Breast epithelium (tissue), 4 donors: Measurements from ENCODE around the gene CBLN4. TPM values are rescaled to one million over a fixed set of nuclear protein-coding genes. Genes with fewer than 3 reads are reported as not detected.
A peak's percentile ranks its signal among the peaks of the same experiment; 100 is the strongest.

Source experiments
- DNase-seq, 2 donors: peaks; one replicate each; pipeline ENCODE4 v3.0.0-alpha.2; 2019; ENCODE audit warnings: low spot score in 2 of 2
- H3K27ac ChIP-seq, 2 donors: fragments of 200-600 bp; sonication (generic) in 1 of 2; one replicate each; pipeline ENCODE4 v1.5.1; 2016 to 2019; ENCODE audit warnings: mild to moderate bottlenecking in 1 of 2
- H3K27me3 ChIP-seq, 2 donors: fragments of 200-600 bp; sonication (generic) in 1 of 2; one replicate each; pipeline versions ENCODE4 v1.5.1 to v1.6.0; 2017 to 2019; ENCODE audit warnings: control low read depth in 1 of 2, mild to moderate bottlenecking in 1 of 2
- H3K36me3 ChIP-seq: fragments of 200-600 bp; one replicate; pipeline ENCODE4 v1.5.1; 2019
- H3K4me1 ChIP-seq, 2 donors: fragments of 200-600 bp; sonication (generic); one replicate each; pipeline ENCODE4 v1.5.1; 2016 to 2019; ENCODE audit warnings: control low read depth in 1 of 2
- H3K4me3 ChIP-seq, 3 donors: fragments of 200-600 bp; sonication (generic); 1 replicate in 2 of 3; 2 replicates in 1 of 3; pipeline ENCODE4 v1.5.1; 2016 to 2019; ENCODE audit warnings: mild to moderate bottlenecking in 3 of 3, moderate library complexity in 2 of 3
- H3K9me3 ChIP-seq, 2 donors: fragments of 200-600 bp; sonication (generic) in 1 of 2; one replicate each; pipeline ENCODE4 v1.5.1; 2016 to 2019; ENCODE audit warnings: control low read depth in 1 of 2
- POLR2A ChIP-seq: fragments of 450-650 bp; IDR thresholded peaks from one replicate; pipeline ENCODE4 v1.6.1; 2016; ENCODE audit warnings: antibody characterized with exemption, mild to moderate bottlenecking, moderate library complexity
- POLR2AphosphoS5 ChIP-seq, 3 donors: sonication (generic); formaldehyde crosslinking; IDR thresholded peaks; one replicate each; pipeline ENCODE4 v1.6.1; 2017; ENCODE audit warnings: antibody characterized with exemption in 3 of 3
- intact Hi-C: fragments of 100-400 bp; cut with DNase I; formaldehyde crosslinking; loops from one replicate; pipeline ENCODE4 v1.15.1; 2023; ENCODE audit warnings: low total_unique reads
- total RNA-seq, 3 donors: library from RNA; depleted of rRNA; stranded (reverse); fragments of >200 nt; gene quantifications; one replicate each; pipeline ENCODE4 v1.1.0, GENCODE V29; 2016
- TF ChIP-seq, protein P1 (sequence below), 3 donors: fragments of 450-650 bp; IDR thresholded peaks; one replicate each; pipeline ENCODE4 v1.5.1; 2016 to 2017; ENCODE audit warnings: antibody characterized with exemption in 3 of 3, mild to moderate bottlenecking in 3 of 3, moderate library complexity in 3 of 3

The CBLN4 gene
- total RNA-seq, 3 donors from 2014 or later, result 0.33 to 1.0 TPM; not detected in 1

- Histone ChIP-seq H3K27me3 (no peaks in the 10 kb centered on the region), H3K27ac (no peak overlapping the region), H3K36me3 (no peaks in the 10 kb centered on the region), H3K4me3 (no peak overlapping the region), H3K9me3 (no peaks in the 10 kb centered on the region), H3K4me1 (no peaks in the 10 kb centered on the region)
- intact Hi-C loops, result no loop called here
- TF ChIP-seq, protein P1, sequence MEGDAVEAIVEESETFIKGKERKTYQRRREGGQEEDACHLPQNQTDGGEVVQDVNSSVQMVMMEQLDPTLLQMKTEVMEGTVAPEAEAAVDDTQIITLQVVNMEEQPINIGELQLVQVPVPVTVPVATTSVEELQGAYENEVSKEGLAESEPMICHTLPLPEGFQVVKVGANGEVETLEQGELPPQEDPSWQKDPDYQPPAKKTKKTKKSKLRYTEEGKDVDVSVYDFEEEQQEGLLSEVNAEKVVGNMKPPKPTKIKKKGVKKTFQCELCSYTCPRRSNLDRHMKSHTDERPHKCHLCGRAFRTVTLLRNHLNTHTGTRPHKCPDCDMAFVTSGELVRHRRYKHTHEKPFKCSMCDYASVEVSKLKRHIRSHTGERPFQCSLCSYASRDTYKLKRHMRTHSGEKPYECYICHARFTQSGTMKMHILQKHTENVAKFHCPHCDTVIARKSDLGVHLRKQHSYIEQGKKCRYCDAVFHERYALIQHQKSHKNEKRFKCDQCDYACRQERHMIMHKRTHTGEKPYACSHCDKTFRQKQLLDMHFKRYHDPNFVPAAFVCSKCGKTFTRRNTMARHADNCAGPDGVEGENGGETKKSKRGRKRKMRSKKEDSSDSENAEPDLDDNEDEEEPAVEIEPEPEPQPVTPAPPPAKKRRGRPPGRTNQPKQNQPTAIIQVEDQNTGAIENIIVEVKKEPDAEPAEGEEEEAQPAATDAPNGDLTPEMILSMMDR (IDR thresholded peaks at IDR 0.05), result no peak
- DNase-seq, result no peak
These were observed 9.7 kb upstream of the CBLN4 start for GRCh38 chr20:56014998-56015397.

DNA sequence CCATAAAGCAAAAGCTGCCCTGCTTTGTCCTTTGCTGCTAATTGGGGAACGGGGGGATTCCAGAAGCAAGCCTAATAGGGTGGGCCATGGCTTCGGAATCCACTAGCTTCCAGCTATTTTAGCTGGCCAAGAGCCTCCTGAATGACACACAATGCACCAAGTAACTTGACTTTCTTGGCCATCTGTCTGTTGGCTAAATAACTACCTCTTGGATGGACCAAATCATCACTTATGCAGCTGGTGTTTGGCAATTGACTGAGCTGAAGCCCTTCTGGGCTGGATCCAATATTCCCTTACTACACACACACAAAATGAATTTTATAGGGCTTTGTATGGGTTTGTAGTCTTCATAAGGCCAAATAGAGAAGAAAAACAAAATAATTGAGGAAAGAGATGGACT lies 8.8 kb upstream of the CBLN4 start:
- TF ChIP-seq, protein P1 (IDR thresholded peaks at IDR 0.05), result no peak
- no peak for TF ChIP-seq POLR2A
- no peak for TF ChIP-seq POLR2AphosphoS5 (IDR thresholded peaks at IDR 0.05)
- no peak for DNase-seq
- Histone ChIP-seq H3K36me3 (no peaks in the 10 kb centered on the region), H3K27me3 (no peaks in the 10 kb centered on the region), H3K27ac (no peak overlapping the region), H3K9me3 (no peaks in the 10 kb centered on the region), H3K4me1 (no peaks in the 10 kb centered on the region), H3K4me3 (no peak overlapping the region)
- intact Hi-C loops, result no loop called here

DNA sequence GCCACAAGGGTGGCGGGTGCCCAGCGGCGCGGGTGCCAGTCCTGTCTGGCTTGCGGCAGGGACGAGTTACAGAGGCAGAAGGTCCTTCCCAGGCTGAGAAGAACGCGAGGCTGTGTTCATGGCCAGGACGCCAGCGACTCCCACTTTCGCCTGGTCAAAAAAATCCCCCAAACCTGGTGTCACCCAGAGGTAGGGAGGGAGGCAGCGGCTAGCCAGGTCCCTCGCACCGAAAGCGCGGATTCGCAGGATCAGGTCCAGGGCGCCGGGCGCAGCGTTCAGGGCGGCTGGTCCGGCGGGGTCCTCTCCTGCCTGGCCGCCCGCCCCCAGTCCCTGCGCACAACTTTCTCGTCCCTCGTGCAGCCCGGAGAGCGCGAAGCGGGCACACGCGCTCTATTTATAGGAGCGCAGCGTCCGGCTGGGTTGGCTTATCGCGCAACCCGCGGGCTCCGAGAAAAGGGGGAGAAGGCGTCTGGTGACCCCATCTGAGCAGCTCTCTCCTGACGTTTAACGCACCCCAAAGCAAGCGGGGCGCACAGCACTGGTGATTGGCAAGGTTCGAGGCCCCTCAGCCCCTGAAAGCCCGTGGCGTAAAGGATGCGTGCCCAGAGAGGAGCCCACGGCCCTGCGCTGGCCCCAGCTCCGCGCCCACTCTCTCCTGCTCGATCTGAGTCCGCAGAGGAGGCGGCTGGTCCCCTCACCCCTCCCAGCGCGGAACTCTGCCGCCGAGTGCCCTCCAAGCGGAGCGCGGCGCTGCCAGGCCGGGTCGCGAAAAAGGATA lies 519 bp downstream of the CBLN4 start:
- peak overlapping the region in 2 of 3 donors; percentile 28 to 47 for H3K4me3 ChIP-seq
- TF ChIP-seq POLR2A (no peak), POLR2AphosphoS5 (IDR thresholded peaks at IDR 0.05) (no peak)
- TF ChIP-seq, protein P1 (IDR thresholded peaks at IDR 0.05), result no peak
- H3K9me3 ChIP-seq, result no peaks in the 10 kb centered on the region
- intact Hi-C loops, result no loop called here
- H3K4me1 ChIP-seq, result no peaks in the 10 kb centered on the region
- DNase-seq, result no peak
- no peak overlapping the region for H3K27ac ChIP-seq
- no peaks in the 10 kb centered on the region for H3K36me3 ChIP-seq
- peaks cover 3 to 55% of the 10 kb centered on the region in 2 donors for H3K27me3 ChIP-seq

GRCh38 chr20:56004007-56004406 lies 1.3 kb downstream of the CBLN4 start:
- Histone ChIP-seq H3K4me3 (peak overlapping the region in 2 of 3 donors; percentile 28 to 45), H3K36me3 (no peaks in the 10 kb centered on the region), H3K9me3 (no peaks in the 10 kb centered on the region), H3K27ac (no peak overlapping the region), H3K27me3 (peaks cover 3 to 55% of the 10 kb centered on the region in 2 donors), H3K4me1 (no peaks in the 10 kb centered on the region)
- intact Hi-C loops, result no loop called here
- DNase-seq, result no peak
- TF ChIP-seq, protein P1 (IDR thresholded peaks at IDR 0.05), result no peak
- TF ChIP-seq POLR2A (no peak), POLR2AphosphoS5 (IDR thresholded peaks at IDR 0.05) (no peak)

DNA sequence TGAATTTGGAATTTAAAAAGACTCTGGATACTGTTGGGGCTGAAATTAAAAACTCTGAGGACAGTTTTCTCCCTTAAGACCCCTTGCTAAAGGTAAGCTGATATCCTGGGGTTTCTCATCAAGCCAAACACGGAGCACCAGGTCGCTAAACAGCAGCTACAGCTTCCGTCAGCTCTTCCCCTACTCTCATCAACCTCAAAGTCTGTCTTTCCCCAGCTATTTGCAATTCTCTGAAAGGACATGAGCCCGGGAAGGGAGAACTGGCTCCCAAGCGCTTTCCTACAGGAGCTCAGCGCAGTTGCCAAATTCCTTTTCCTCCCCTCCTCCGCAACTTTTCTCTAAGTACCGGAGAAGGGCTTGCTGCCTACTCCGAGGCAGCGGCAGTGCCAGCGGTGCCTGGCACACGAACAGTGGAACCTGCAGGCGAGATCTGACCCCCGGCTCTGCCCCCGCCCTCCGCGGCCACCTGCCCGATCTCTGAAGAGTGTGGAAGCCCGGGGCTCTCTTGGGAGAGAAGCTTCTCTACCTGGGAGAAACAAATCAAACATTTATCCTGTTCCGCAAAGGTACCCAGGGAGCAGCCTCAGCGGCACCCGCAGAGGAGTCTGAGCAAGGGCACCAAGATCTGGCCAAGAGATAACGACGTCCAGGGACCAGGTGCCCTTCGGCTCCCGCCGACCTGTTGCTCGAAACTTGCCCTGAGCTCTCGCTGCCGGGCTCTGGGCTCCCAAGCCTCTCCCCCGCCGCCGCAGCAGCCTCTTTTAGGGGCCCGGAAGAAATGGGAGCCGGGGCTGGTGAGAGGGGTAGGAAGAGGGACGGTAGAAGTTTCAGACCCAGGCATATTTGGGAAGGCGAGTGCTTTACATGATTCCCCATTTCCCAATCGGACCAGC lies 2.2 kb downstream of the CBLN4 start:
- H3K4me3 ChIP-seq, result peak overlapping the region in 2 of 3 donors; percentile 28 to 45
- H3K27ac ChIP-seq, result no peak overlapping the region
- H3K4me1 ChIP-seq, result no peaks in the 10 kb centered on the region
- H3K27me3 ChIP-seq, result peaks cover 3 to 55% of the 10 kb centered on the region in 2 donors
- intact Hi-C loops, result no loop called here
- no peaks in the 10 kb centered on the region for H3K36me3 ChIP-seq
- no peak for DNase-seq
- H3K9me3 ChIP-seq, result no peaks in the 10 kb centered on the region
- TF ChIP-seq, protein P1 (IDR thresholded peaks at IDR 0.05), result no peak
- TF ChIP-seq POLR2A, result no peak
- no peak for TF ChIP-seq POLR2AphosphoS5 (IDR thresholded peaks at IDR 0.05)
